Placental epithelial cell (primary cell): Measurements from ENCODE around the gene RNF111. TPM values are rescaled to one million over a fixed set of nuclear protein-coding genes. Genes with fewer than 3 reads are reported as not detected.

Experiments
- total RNA-seq: library from RNA; depleted of rRNA; stranded (reverse); fragments of >200 nt; gene quantifications from 2 replicates; pipeline ENCODE4 v1.2.3, GENCODE V29; 2012

The RNF111 gene
- 20.4 and 25.5 TPM in 2 replicates for total RNA-seq

DNA sequence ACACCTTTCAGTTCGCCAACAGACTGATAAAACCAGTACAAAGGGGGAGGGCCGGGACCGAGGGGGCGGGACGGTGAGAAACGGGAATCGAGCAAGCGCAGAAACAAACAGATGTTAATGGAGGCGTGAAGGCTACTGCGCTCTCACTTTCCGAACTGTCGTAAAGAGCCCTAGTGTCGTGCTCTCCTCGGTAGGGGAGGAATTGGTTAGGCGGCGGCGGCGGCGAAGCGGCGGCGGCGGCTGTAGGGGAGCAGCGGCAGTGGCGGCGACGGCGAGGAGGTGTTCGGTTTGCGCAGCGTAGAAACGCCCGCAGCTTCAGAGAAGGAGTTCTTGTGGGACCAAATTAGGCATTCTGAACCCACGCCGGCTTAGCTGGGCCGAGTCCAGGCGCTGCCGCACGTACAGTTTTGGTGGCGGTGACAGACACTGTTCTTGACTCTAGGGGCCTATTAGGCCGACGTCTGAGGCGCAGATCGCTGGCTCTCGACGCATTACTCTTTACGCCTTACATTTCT lies at the start of gene RNF111:
TSS of gene RNF111 (plus strand) at position 173 of the 515 bp plus-strand sequence. CDS start 43,160 bp downstream, outside the sequence.

DNA sequence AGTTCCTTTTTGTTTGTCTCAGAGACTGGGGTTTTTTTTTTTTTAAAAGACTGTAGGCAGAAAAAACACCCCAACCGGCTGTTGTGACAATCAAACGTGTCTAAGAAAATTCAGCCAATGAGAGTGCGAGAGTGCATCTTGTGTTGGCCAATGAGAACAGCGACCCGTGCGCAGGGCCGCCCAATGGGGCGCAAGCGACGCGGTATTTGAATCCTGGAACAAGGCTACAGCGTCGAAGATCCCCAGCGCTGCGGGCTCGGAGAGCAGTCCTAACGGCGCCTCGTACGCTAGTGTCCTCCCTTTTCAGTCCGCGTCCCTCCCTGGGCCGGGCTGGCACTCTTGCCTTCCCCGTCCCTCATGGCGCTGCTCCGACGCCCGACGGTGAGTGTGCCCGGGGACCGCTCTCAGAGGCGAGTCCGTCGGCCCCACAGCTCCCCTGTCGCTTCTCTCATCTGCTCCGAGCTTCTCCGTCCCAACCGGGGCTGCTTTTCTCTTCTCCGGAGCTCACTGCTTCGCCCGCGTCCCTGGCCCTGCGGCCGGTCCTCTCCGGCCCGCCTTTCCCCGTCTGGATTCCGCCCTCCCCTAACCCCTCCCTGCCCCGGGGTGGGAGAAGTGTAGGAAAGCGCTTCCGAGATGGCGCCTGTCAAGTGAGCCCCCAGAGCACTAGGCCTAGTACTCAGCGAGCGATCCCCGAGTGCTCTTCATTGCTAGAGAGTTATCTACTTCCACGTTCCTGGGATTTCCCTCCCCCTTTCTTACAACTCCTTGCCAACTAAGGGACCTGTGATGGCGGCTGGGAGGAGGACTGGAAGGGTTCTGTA lies 117.7 kb downstream of the RNF111 start, which contains the start of gene CCNB2:
TSS of gene CCNB2 (plus strand) at position 235 of the 821 bp plus-strand sequence. CDS start at position 358, 123 bp downstream.

Other genes with a start within 250 kb of the RNF111 start
- 115 and 314 TPM in 2 replicates for gene ADAM10, start 238.0 kb upstream of the RNF111 start, total RNA-seq
- gene MINDY2, start 216.4 kb upstream of the RNF111 start, total RNA-seq: 23.9 and 48.6 TPM in 2 replicates
- 55.1 and 55.7 TPM in 2 replicates for gene SLTM, start 54.0 kb upstream of the RNF111 start, total RNA-seq
- 11.4 and 26.9 TPM in 2 replicates for gene CCNB2, start 117.5 kb downstream of the RNF111 start, total RNA-seq
- not detected in 2 replicates for gene LDHAL6B, start 219.2 kb downstream of the RNF111 start, total RNA-seq